Caco-2 (cell line): ENCODE measurements around the gene OST4. TPM values are rescaled to one million over a fixed set of nuclear protein-coding genes. Genes with fewer than 3 reads are reported as not detected.

ENCODE experiments used
- BruUV-seq: library from RNA; stranded (reverse); fragments of 400-500 nt; replicated peaks from 2 replicates; lab custom pipeline; 2021; lab: Mats Ljungman, UMichigan
- CTCF ChIA-PET: fragments of 300-600 bp; sonication (Branson Sonifier 250); formaldehyde crosslinking; loops from one replicate; lab custom pipeline; 2022; ENCODE audit warnings: antibody characterized with exemption; lab: Charles Lee
- POLR2A ChIA-PET: fragments of 300-600 bp; sonication (Branson Sonifier 250); formaldehyde crosslinking; loops from one replicate; lab custom pipeline; 2022; ENCODE audit warnings: antibody characterized with exemption; lab: Charles Lee
- DNase-seq, 2 experiments: peaks; one replicate each; pipeline versions ENCODE4 v3.0.0 to v3.0.0-alpha.2; 2020 to 2022
- H3K27me3 ChIP-seq: replicated peaks from 2 replicates; pipeline ENCODE4 v1.6.0; 2011; ENCODE audit warnings: low read length; ENCODE audit not compliant: control insufficient read depth, insufficient read depth
- H3K36me3 ChIP-seq: 2 replicates; pipeline ENCODE4 v1.5.1; 2011; ENCODE audit warnings: low read length; ENCODE audit not compliant: control insufficient read depth, insufficient read depth
- H3K4me1 ChIP-seq: fragments of 250-450 bp; sonication (Bioruptor Pico); 2 replicates; pipeline ENCODE4 v1.5.1; 2020; ENCODE audit warnings: mild to moderate bottlenecking
- H3K4me3 ChIP-seq: 2 replicates; pipeline ENCODE4 v1.5.1; 2011; ENCODE audit warnings: low read depth, mild to moderate bottlenecking, control low read depth, low read length
- H3K9me3 ChIP-seq: fragments of 250-450 bp; sonication (Bioruptor Pico); 2 replicates; pipeline ENCODE4 v1.5.1; 2020; ENCODE audit warnings: mild to moderate bottlenecking, moderate library complexity
- H3K27ac Mint-ChIP-seq: one replicate; pipeline ENCODE4 v1.8.0; 2022; ENCODE audit warnings: mixed read lengths; ENCODE audit not compliant: unreplicated experiment
- H3K27me3 Mint-ChIP-seq: one replicate; pipeline ENCODE4 v1.8.0; 2022; ENCODE audit warnings: mixed read lengths; ENCODE audit not compliant: insufficient read depth, unreplicated experiment
- H3K36me3 Mint-ChIP-seq: one replicate; pipeline ENCODE4 v1.8.0; 2022; ENCODE audit warnings: mild to moderate bottlenecking, mixed read lengths; ENCODE audit not compliant: insufficient read depth, unreplicated experiment
- H3K4me1 Mint-ChIP-seq: one replicate; pipeline ENCODE4 v1.8.0; 2022; ENCODE audit warnings: low read depth, mixed read lengths; ENCODE audit not compliant: unreplicated experiment
- H3K4me3 Mint-ChIP-seq: one replicate; pipeline ENCODE4 v1.8.0; 2022; ENCODE audit warnings: mild to moderate bottlenecking, moderate library complexity, mixed read lengths; ENCODE audit not compliant: unreplicated experiment
- H3K9me3 Mint-ChIP-seq: one replicate; pipeline ENCODE4 v1.8.0; 2022; ENCODE audit warnings: mixed read lengths; ENCODE audit not compliant: unreplicated experiment
- intact Hi-C: fragments of 100-400 bp; cut with micrococcal nuclease; formaldehyde crosslinking; loops from one replicate; pipeline ENCODE4 v1.10.0; 2022; ENCODE audit not compliant: unreplicated experiment
- total RNA-seq: library from RNA; stranded (reverse); gene quantifications from 2 replicates; pipeline ENCODE4 v1.2.3, GENCODE V29; 2022
- TF ChIP-seq, protein P1 (sequence below), 2 experiments: fragments of 200-600 bp in 1 of 2; IDR thresholded peaks; 1 replicate in 1 of 2; 2 replicates in 1 of 2; pipeline versions ENCODE4 v1.5.1 to v1.8.0; 2011 to 2022; ENCODE audit warnings: antibody characterized with exemption in 1 of 2, control low read depth in 1 of 2, inconsistent platforms in 1 of 2, low read depth in 1 of 2, low read length in 1 of 2, mild to moderate bottlenecking in 1 of 2, moderate library complexity in 1 of 2; ENCODE audit not compliant: insufficient read depth in 1 of 2, severe bottlenecking in 1 of 2, unreplicated experiment in 1 of 2

Gene OST4
- total RNA-seq, 1 experiment from 2014 or later: 237 TPM

DNA sequence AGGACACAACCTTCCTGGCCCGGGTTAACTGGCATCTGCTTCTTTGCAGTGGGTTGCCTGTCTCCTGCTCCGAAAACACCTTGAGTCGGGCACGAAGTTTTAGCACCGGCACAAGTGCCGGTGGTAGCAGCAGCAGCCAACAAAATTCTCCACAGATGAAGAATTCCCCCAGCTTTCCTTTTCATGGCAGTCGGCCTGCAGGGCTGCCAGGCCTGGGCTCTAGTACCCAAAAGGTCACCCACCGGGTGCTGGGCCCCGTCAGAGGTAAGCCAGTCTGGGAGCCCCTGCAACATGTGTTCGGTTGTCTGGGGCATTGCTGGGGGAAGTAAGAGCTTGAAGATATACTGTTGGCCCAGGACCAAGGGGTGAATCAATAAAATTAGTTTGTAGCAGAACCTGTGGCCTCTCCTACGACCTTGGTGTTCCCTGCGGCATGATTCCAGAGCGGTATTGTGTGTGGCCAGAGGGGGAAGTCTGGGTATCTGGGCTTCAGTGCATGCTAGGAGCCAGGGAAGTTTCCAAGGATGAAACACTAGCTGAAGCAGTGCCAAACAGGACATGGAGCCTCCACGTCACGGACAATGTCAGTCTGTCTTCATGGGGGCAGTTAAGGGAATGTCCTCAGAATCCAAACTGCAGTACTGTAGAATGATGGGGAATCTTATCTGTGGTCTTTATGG is 12.2 kb downstream of the OST4 start:
- Mint-ChIP-seq H3K4me1 (no peaks in the 10 kb centered on the region), H3K27me3 (no peaks in the 10 kb centered on the region), H3K27ac (no peak overlapping the region), H3K9me3 (no peaks in the 10 kb centered on the region), H3K36me3 (peaks cover 42% of the 10 kb centered on the region), H3K4me3 (no peak overlapping the region)
- BruUV-seq: no TSS peak
- TF ChIP-seq, protein P1, sequence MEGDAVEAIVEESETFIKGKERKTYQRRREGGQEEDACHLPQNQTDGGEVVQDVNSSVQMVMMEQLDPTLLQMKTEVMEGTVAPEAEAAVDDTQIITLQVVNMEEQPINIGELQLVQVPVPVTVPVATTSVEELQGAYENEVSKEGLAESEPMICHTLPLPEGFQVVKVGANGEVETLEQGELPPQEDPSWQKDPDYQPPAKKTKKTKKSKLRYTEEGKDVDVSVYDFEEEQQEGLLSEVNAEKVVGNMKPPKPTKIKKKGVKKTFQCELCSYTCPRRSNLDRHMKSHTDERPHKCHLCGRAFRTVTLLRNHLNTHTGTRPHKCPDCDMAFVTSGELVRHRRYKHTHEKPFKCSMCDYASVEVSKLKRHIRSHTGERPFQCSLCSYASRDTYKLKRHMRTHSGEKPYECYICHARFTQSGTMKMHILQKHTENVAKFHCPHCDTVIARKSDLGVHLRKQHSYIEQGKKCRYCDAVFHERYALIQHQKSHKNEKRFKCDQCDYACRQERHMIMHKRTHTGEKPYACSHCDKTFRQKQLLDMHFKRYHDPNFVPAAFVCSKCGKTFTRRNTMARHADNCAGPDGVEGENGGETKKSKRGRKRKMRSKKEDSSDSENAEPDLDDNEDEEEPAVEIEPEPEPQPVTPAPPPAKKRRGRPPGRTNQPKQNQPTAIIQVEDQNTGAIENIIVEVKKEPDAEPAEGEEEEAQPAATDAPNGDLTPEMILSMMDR (IDR thresholded peaks at IDR 0.05; ENCODE audit: insufficient read depth in 1 of 2, low read depth in 1 of 2, low read length in 1 of 2, severe bottlenecking in 1 of 2, unreplicated experiment in 1 of 2): no peak
- Histone ChIP-seq H3K27me3 (no peaks in the 10 kb centered on the region), H3K4me1 (no peaks in the 10 kb centered on the region), H3K9me3 (no peaks in the 10 kb centered on the region), H3K36me3 (no peaks in the 10 kb centered on the region), H3K4me3 (no peak overlapping the region)
- intact Hi-C loops: no loop called here
- DNase-seq: no peak
- ChIA-PET CTCF (interaction anchor here (0.5 to 1.9 kb wide), 2 partner anchors 9 to 12 kb away, joined by 3 to 8 read pairs; partner anchors contain the start of gene AGBL5), POLR2A (no interaction called here)

DNA sequence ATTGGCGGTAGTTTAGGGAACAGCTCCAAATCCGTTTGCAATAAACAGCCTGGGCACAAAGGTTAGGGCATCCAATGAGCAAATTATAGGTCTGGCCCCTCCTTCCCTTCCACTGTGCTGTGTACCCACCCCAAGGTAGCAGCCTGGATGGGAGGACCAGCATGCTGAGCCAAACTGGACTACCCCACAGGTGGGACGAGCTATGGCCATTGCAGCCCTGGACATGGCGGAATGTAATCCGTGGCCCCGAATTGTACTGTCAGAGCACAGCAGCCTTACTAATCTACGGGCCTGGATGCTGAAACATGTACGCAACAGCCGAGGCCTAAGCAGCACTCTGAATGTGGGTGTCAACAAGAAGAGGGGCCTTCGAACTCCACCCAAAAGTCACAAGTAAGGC is 13.2 kb downstream of the OST4 start:
- Mint-ChIP-seq H3K9me3 (no peaks in the 10 kb centered on the region), H3K27ac (no peak overlapping the region), H3K36me3 (peaks cover 47% of the 10 kb centered on the region), H3K4me1 (peaks cover 10% of the 10 kb centered on the region), H3K27me3 (no peaks in the 10 kb centered on the region), H3K4me3 (no peak overlapping the region)
- Histone ChIP-seq H3K4me3 (no peak overlapping the region), H3K9me3 (no peaks in the 10 kb centered on the region), H3K4me1 (no peaks in the 10 kb centered on the region), H3K36me3 (no peaks in the 10 kb centered on the region), H3K27me3 (no peaks in the 10 kb centered on the region)
- no peak for DNase-seq
- intact Hi-C loops: no loop called here
- POLR2A ChIA-PET: no interaction called here
- BruUV-seq: no TSS peak
- TF ChIP-seq, protein P1 (IDR thresholded peaks at IDR 0.05; ENCODE audit: insufficient read depth in 1 of 2, low read depth in 1 of 2, low read length in 1 of 2, severe bottlenecking in 1 of 2, unreplicated experiment in 1 of 2): no peak
- CTCF ChIA-PET: no interaction called here

DNA sequence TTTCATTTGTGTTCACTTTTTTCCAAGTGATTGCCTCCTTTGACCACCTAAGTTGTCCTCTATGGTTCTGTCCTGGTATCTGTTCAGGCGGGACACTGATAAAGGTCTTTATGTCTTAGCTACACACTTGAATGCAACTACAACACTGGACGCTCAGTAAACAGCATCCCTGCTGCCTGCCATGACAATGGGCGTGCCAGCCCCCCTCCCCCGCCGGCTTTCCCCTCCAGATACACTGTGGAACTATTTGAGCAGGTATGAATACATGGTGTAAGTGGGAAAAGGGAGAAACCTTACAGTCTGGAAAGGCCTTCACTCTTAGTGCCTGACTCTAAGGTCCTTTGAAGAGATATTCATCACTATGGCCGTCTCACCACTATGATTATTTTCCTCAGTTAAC is 14.3 kb downstream of the OST4 start:
- CTCF ChIA-PET: no interaction called here
- H3K4me1 Mint-ChIP-seq: peaks cover 15% of the 10 kb centered on the region
- no peak overlapping the region for H3K27ac Mint-ChIP-seq
- H3K27me3 ChIP-seq: no peaks in the 10 kb centered on the region
- H3K4me3 ChIP-seq: no peak overlapping the region
- BruUV-seq: no TSS peak
- no peak overlapping the region for H3K4me3 Mint-ChIP-seq
- DNase-seq: no peak
- no peaks in the 10 kb centered on the region for H3K27me3 Mint-ChIP-seq
- no peaks in the 10 kb centered on the region for H3K9me3 Mint-ChIP-seq
- H3K9me3 ChIP-seq: no peaks in the 10 kb centered on the region
- POLR2A ChIA-PET: no interaction called here
- intact Hi-C loops: no loop called here
- H3K4me1 ChIP-seq: 0 out of 2 replicates have a peak, but pooled peaks cover 4% of the 10 kb centered on the region
- TF ChIP-seq, protein P1 (IDR thresholded peaks at IDR 0.05; ENCODE audit: insufficient read depth in 1 of 2, low read depth in 1 of 2, low read length in 1 of 2, severe bottlenecking in 1 of 2, unreplicated experiment in 1 of 2): no peak
- H3K36me3 ChIP-seq: no peaks in the 10 kb centered on the region
- peaks cover 38% of the 10 kb centered on the region for H3K36me3 Mint-ChIP-seq
